Nephron (organoid): ENCODE data around the gene MLNR.

Source experiments
- H3K27ac Mint-ChIP-seq, 3 experiments: 2 replicates each; pipeline ENCODE4 v1.8.0; 2020; ENCODE audit warnings: mixed read lengths in 3 of 3, mild to moderate bottlenecking in 2 of 3, moderate library complexity in 1 of 3
- H3K27me3 Mint-ChIP-seq: 2 replicates; pipeline ENCODE4 v1.8.0; 2021; ENCODE audit warnings: low read depth, mild to moderate bottlenecking, moderate library complexity, mixed read lengths
- H3K36me3 Mint-ChIP-seq: 2 replicates; pipeline ENCODE4 v1.8.0; 2020; ENCODE audit warnings: low read depth, mixed read lengths
- H3K4me1 Mint-ChIP-seq: 2 replicates; pipeline ENCODE4 v1.8.0; 2020; ENCODE audit warnings: mixed read lengths
- H3K4me3 Mint-ChIP-seq, 3 experiments: 2 replicates each; pipeline ENCODE4 v1.8.0; 2020; ENCODE audit warnings: mild to moderate bottlenecking in 3 of 3, mixed read lengths in 3 of 3, moderate library complexity in 2 of 3
- H3K9me3 Mint-ChIP-seq: 2 replicates; pipeline ENCODE4 v1.8.0; 2020; ENCODE audit warnings: mixed read lengths
- TF ChIP-seq, protein P1 (sequence below), 3 experiments: fragments of 200-600 bp; sonication (generic); IDR thresholded peaks; one replicate each; pipeline ENCODE4 v1.5.0; 2021; ENCODE audit warnings: antibody characterized with exemption in 3 of 3; ENCODE audit not compliant: unreplicated experiment in 3 of 3

MLNR gene

GRCh38 chr13:49271264-49271663 is 51.1 kb downstream of the MLNR start:
- no peaks in the 10 kb centered on the region for H3K4me1 Mint-ChIP-seq
- H3K27ac Mint-ChIP-seq = no peak overlapping the region
- H3K4me3 Mint-ChIP-seq = no peak overlapping the region
- H3K9me3 Mint-ChIP-seq = no peaks in the 10 kb centered on the region
- TF ChIP-seq, protein P1, sequence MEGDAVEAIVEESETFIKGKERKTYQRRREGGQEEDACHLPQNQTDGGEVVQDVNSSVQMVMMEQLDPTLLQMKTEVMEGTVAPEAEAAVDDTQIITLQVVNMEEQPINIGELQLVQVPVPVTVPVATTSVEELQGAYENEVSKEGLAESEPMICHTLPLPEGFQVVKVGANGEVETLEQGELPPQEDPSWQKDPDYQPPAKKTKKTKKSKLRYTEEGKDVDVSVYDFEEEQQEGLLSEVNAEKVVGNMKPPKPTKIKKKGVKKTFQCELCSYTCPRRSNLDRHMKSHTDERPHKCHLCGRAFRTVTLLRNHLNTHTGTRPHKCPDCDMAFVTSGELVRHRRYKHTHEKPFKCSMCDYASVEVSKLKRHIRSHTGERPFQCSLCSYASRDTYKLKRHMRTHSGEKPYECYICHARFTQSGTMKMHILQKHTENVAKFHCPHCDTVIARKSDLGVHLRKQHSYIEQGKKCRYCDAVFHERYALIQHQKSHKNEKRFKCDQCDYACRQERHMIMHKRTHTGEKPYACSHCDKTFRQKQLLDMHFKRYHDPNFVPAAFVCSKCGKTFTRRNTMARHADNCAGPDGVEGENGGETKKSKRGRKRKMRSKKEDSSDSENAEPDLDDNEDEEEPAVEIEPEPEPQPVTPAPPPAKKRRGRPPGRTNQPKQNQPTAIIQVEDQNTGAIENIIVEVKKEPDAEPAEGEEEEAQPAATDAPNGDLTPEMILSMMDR (IDR thresholded peaks at IDR 0.05; ENCODE audit: unreplicated experiment in 3 of 3) = no peak
- H3K27me3 Mint-ChIP-seq = no peaks in the 10 kb centered on the region
- peaks cover 8% of the 10 kb centered on the region for H3K36me3 Mint-ChIP-seq
